GM12878 (cell line): Measurements from ENCODE around the gene GGN. TPM values are rescaled to one million over a fixed set of nuclear protein-coding genes. Genes with fewer than 3 reads are reported as not detected.

ENCODE experiments used
- CHD2 ChIP-seq: IDR thresholded peaks from 2 replicates; pipeline ENCODE4 v1.6.1; 2011; ENCODE audit warnings: low read depth, low read length, improper control_type of control experiment, borderline replicate concordance
- MXI1 ChIP-seq: fragments of 150-350 bp; IDR thresholded peaks from 2 replicates; pipeline ENCODE4 v1.6.1; 2011; ENCODE audit warnings: low read depth, mild to moderate bottlenecking, inconsistent platforms, low read length, improper control_type of control experiment
- SRF ChIP-seq, 2 experiments: IDR thresholded peaks; 2 replicates each; pipeline ENCODE4 v1.6.1; 2011; ENCODE audit warnings: low read depth in 2 of 2, low read length in 2 of 2, mild to moderate bottlenecking in 1 of 2, moderate library complexity in 1 of 2
- TAF1 ChIP-seq: IDR thresholded peaks from 2 replicates; pipeline ENCODE4 v1.6.1; 2011; ENCODE audit warnings: mild to moderate bottlenecking, low read depth, low read length, borderline replicate concordance
- ZBTB4 ChIP-seq: fragments of 450-650 bp; formaldehyde crosslinking; IDR thresholded peaks from 2 replicates; pipeline ENCODE4 v1.4.0; 2022; ENCODE audit warnings: mild to moderate bottlenecking, moderate library complexity
- polyA plus RNA-seq, 11 experiments: library from polyadenylated mRNA; depleted of rRNA in 4 of 11; unstranded in 6 of 11; stranded (reverse) in 5 of 11; fragments of >200 nt; fragmentation: Nextera tagmentation in 4 of 11; fragmentation: Illumina TruSeq in 1 of 11; extraction: Ambion mirVana in 4 of 11; extraction: Trizol in 1 of 11; gene quantifications; 1 replicate in 1 of 11; 2 replicates in 10 of 11; pipeline versions ENCODE4 v1.2.1 to v1.2.3, GENCODE V29; 2011 to 2016; ENCODE audit warnings: inconsistent platforms in 2 of 11, missing spikeins in 2 of 11, low read depth in 1 of 11
- total RNA-seq, 4 experiments: library from RNA; depleted of rRNA in 3 of 4; stranded (reverse); fragments of >200 nt in 3 of 4; fragmentation: Illumina TruSeq in 1 of 4; extraction: Trizol in 1 of 4; gene quantifications; 2 replicates each; pipeline versions ENCODE4 v1.2.1 to v1.2.3, GENCODE V29; 2013 to 2021
- TF ChIP-seq, protein P1 (sequence below): IDR thresholded peaks from 2 replicates; pipeline ENCODE4 v1.6.1; 2012; ENCODE audit warnings: low read depth, low read length, improper control_type of control experiment
- TF ChIP-seq, protein P2 (sequence below): IDR thresholded peaks from 2 replicates; pipeline ENCODE4 v1.6.1; 2012; ENCODE audit warnings: low read depth, low read length, improper control_type of control experiment
- TF ChIP-seq, protein P3 (sequence below): fragments of 450-650 bp; IDR thresholded peaks from 2 replicates; pipeline ENCODE4 v1.6.1; 2016; ENCODE audit warnings: mild to moderate bottlenecking

The GGN gene
- total and polyA plus RNA-seq, 10 of the 15 experiments (the other 5 are each of a cell fraction or from before 2014, with no cell fraction given): not detected

- TF ChIP-seq, protein P1, sequence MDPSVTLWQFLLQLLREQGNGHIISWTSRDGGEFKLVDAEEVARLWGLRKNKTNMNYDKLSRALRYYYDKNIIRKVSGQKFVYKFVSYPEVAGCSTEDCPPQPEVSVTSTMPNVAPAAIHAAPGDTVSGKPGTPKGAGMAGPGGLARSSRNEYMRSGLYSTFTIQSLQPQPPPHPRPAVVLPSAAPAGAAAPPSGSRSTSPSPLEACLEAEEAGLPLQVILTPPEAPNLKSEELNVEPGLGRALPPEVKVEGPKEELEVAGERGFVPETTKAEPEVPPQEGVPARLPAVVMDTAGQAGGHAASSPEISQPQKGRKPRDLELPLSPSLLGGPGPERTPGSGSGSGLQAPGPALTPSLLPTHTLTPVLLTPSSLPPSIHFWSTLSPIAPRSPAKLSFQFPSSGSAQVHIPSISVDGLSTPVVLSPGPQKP: no peak
- TF ChIP-seq ZBTB4 (CRISPR knock-in tag) (no peak), CHD2 (no peak), MXI1 (no peak), TAF1 (no peak), SRF (IDR thresholded peaks at IDR 0.05; ENCODE audit: low read depth in 2 of 2, low read length in 2 of 2) (no peak)
- TF ChIP-seq, protein P2, sequence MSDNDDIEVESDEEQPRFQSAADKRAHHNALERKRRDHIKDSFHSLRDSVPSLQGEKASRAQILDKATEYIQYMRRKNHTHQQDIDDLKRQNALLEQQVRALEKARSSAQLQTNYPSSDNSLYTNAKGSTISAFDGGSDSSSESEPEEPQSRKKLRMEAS: no peak
- TF ChIP-seq, protein P3, sequence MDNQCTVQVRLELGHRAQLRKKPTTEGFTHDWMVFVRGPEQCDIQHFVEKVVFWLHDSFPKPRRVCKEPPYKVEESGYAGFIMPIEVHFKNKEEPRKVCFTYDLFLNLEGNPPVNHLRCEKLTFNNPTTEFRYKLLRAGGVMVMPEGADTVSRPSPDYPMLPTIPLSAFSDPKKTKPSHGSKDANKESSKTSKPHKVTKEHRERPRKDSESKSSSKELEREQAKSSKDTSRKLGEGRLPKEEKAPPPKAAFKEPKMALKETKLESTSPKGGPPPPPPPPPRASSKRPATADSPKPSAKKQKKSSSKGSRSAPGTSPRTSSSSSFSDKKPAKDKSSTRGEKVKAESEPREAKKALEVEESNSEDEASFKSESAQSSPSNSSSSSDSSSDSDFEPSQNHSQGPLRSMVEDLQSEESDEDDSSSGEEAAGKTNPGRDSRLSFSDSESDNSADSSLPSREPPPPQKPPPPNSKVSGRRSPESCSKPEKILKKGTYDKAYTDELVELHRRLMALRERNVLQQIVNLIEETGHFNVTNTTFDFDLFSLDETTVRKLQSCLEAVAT: no peak
These were observed 50.5 kb downstream of the GGN start (continued) for GRCh38 chr19:38337360-38337653.
